ENCODE data around the gene RAPGEF3. TPM values are rescaled to one million over a fixed set of nuclear protein-coding genes. Genes with fewer than 3 reads are reported as not detected.

Gene RAPGEF3
- total RNA-seq, 4 donors from 2014 or later: 24.2 to 270 (median 59.1) TPM

DNA sequence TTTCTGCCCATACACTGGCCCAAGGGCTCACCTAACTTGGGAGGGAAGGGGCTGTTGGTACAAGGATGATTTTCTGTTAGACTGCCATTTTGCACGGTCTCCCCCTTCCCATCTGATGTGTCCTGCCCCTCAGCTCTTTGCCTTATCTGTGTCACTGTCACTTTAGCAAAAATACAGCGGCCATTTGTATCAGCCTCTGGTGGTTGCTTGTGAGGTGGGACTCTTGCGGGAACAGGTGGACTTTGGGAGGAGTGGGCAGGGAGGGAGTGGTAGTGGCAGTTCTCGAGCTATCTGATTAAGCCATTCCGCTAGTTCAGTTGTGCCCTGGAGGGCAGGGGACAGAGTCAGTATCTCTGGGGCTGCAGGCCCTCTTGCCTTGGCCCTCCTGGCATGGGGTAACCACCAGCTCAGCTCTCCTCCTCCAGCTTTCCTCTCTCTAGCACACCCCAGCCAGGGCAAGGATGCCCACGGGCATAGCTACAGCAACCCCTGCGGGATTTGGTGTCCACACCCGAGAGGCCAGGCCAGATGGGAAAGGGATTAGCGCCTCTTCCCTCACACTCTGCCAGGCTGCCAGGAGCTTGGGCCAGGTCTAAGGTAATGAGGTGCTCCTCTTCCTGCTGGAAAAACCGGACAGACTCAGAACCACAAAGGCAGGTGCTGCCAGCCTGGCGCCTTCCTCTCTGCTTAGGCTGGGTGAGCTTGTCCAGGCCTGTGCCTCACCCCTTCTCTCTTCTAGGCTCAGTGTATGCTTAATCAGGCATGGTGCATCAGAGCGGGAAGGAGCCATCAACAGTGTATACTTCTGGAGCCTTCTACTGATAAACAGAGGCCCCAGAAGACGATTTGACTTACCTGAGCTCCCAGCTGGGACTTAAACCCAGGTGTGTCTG, 23.0 kb upstream of the RAPGEF3 start:
- ATAC-seq (ENCODE audit: low FRiP score): no peak
- TF ChIP-seq, protein P1, sequence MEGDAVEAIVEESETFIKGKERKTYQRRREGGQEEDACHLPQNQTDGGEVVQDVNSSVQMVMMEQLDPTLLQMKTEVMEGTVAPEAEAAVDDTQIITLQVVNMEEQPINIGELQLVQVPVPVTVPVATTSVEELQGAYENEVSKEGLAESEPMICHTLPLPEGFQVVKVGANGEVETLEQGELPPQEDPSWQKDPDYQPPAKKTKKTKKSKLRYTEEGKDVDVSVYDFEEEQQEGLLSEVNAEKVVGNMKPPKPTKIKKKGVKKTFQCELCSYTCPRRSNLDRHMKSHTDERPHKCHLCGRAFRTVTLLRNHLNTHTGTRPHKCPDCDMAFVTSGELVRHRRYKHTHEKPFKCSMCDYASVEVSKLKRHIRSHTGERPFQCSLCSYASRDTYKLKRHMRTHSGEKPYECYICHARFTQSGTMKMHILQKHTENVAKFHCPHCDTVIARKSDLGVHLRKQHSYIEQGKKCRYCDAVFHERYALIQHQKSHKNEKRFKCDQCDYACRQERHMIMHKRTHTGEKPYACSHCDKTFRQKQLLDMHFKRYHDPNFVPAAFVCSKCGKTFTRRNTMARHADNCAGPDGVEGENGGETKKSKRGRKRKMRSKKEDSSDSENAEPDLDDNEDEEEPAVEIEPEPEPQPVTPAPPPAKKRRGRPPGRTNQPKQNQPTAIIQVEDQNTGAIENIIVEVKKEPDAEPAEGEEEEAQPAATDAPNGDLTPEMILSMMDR (IDR thresholded peaks at IDR 0.05): no peak
- DNase-seq (ENCODE audit: low spot score): no peak

DNA sequence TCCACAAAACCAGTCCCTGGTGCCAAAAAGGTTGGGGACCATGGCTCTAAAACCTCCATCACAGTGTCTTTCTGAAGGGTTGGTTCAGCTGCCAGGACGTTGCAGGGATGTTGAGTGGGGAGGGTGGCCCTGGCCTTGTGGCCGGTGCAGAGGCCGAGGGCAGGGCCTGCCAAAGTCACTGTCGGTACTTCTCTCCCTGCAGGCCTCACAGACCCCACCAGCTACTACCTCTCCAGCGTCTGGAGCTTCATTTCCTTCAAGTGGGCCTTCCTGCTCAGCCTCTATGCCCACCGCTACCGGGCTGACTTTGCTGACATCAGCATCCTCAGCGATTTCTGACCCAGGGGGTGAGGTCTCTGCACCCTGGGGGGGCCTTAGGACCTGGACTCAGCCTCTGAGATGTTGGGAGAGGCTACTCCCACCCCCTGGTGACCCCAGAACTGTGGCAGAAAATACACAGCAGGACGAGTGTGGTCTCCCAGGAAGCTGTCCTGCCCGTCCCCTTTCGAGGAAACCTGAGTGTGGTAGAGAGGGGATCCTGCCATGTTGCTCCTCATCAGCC, 21.3 kb upstream of the RAPGEF3 start:
- DNase-seq (ENCODE audit: low spot score) (no peak), ATAC-seq (ENCODE audit: low FRiP score) (no peak)
- TF ChIP-seq, protein P1 (IDR thresholded peaks at IDR 0.05): no peak

DNA sequence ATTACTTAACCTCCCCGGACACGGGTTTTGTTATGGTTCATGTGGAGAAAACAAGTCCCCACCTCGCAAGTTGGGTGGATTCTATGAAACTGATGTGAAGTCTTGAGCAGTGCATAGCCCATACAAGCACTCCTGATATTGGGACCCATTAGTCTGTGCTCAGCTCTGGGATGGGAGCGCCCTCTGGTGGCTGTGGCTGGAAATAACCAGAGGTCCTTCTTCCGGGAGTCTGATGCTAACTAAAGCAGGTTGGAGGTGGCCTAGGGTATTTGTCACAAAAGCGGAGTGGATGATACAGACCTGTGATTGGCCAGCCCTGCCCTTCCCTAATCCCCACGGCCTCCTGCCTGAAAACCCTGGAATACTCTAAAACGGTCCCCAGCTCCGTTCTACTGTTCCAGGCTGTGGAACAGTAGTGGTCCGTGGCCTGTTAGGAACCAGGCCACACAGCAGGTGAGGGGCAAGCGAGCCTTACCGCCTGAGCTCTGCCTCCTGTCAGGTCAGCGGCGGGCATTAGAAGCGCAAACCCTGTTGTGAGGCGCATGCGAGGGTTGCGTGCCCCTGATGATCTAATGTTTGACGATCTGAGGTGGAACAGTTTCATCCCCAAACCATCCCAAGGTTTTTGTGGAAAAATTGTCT, 20.7 kb upstream of the RAPGEF3 start:
- DNase-seq (ENCODE audit: low spot score): peak; percentile 98
- ATAC-seq (ENCODE audit: low FRiP score): peak; percentile 68
- TF ChIP-seq, protein P1 (IDR thresholded peaks at IDR 0.05): peak in 1 of 3 donors; percentile 95

DNA sequence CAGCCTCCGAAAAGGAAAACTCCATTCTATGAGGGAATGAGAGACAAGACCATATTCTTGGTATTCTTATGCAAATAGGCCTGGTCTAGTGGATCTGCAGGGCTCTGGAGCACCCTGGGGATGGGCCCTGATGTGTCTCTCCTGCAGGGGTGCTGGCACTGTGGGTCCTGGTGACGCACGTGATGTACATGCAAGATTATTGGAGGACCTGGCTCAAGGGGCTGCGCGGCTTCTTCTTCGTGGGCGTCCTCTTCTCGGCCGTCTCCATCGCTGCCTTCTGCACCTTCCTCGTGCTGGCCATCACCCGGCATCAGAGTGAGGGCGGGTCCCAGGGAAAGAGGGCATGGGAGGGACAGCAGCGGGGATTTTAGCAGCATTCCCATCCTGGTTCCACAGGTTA, 20.2 kb upstream of the RAPGEF3 start:
- DNase-seq (ENCODE audit: low spot score) (no peak), ATAC-seq (ENCODE audit: low FRiP score) (peak; percentile 1)
- TF ChIP-seq, protein P1 (IDR thresholded peaks at IDR 0.05): no peak

DNA sequence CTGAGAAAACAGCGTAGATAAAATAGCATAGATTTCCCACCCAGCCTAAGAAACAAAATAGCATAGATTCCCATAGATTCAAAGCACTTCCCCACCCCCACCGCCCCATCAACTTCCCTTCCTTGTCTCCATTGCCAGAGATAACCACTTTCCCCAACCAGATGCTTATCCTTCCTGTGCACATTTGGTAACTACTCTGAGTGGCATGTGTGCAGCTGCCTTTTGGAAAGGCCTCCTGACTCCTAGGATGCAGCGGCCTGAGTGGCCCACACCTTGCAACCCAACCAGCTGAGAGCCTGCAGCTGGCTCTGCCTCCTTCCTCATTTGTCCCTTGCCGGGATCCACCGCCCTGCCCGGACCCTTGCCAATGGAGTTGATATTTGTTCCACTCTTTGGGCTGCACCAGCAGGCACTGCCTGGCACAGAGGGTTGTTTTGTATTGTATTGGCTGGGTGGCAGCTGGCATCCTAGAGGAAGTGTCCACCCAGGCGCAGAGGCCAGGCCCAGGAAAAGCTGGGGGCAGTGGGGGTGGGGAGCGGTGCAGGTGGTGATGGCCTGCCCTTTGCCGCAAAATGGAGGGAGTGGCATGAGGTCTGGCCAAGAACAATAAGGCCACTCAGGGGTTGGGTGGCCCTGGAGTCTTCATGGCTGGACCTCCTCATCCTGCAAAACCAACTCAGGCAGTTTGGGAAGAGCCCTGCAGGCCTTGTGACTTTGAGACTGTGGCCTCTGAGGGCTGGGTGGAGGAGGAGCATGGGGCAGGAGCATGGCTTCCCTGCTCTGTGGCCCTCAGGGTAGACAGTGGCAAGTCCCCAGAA, 19.3 kb upstream of the RAPGEF3 start:
- ATAC-seq (ENCODE audit: low FRiP score) (no peak), DNase-seq (ENCODE audit: low spot score) (no peak)
- TF ChIP-seq, protein P1 (IDR thresholded peaks at IDR 0.05): no peak

DNA sequence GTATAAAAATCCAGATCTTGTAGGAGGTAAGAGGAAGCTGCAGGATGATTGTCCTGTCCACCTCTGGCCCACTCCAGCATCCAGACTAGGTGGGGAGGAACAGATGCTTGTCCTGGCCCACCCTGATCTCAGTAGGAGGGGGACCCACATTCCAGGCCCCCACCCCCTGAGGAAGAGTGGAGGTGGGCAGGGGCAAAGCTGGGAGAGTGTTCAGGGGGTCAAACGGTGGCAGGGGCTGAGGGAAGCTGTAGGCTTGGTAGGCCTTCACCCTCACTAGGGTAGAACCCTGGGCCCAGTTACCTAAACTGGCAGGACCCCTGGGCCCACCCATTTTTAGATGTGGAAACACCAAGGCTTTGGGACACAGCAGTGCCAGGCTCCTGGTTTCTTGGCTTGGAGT, 18.5 kb upstream of the RAPGEF3 start:
- ATAC-seq (ENCODE audit: low FRiP score): no peak
- TF ChIP-seq, protein P1 (IDR thresholded peaks at IDR 0.05): no peak
- no peak for DNase-seq (ENCODE audit: low spot score)
